OCI-LY1 (cell line): ENCODE results near the gene ALOX15.

Source experiments
- EZH2 ChIP-seq: fragments of 200-600 bp; sonication (generic), shearing (Covaris generic); IDR thresholded peaks from 2 replicates; pipeline ENCODE4 v1.8.0; 2017; ENCODE audit warnings: borderline replicate concordance, mixed run types, mild to moderate bottlenecking, antibody characterized with exemption, low read length, moderate library complexity, mixed read lengths
- TF ChIP-seq, protein P1 (sequence below): fragments of 200-600 bp; sonication (generic), shearing (Covaris generic); IDR thresholded peaks from 2 replicates; pipeline ENCODE4 v1.5.1; 2017; ENCODE audit warnings: mild to moderate bottlenecking, antibody characterized with exemption, low read length, moderate library complexity, mixed read lengths

- TF ChIP-seq, protein P1, sequence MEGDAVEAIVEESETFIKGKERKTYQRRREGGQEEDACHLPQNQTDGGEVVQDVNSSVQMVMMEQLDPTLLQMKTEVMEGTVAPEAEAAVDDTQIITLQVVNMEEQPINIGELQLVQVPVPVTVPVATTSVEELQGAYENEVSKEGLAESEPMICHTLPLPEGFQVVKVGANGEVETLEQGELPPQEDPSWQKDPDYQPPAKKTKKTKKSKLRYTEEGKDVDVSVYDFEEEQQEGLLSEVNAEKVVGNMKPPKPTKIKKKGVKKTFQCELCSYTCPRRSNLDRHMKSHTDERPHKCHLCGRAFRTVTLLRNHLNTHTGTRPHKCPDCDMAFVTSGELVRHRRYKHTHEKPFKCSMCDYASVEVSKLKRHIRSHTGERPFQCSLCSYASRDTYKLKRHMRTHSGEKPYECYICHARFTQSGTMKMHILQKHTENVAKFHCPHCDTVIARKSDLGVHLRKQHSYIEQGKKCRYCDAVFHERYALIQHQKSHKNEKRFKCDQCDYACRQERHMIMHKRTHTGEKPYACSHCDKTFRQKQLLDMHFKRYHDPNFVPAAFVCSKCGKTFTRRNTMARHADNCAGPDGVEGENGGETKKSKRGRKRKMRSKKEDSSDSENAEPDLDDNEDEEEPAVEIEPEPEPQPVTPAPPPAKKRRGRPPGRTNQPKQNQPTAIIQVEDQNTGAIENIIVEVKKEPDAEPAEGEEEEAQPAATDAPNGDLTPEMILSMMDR: no peak
- TF ChIP-seq EZH2: no peak
Observed at GRCh38 chr17:4672055-4672630, 30.7 kb upstream of the ALOX15 start.
